Type B pancreatic cell (in vitro differentiated cells): ENCODE measurements around the gene NPRL2. TPM values are rescaled to one million over a fixed set of nuclear protein-coding genes. Genes with fewer than 3 reads are reported as not detected.
A peak's percentile ranks its signal among the peaks of the same experiment; 100 is the strongest.

Experiments
- DNase-seq: peaks from one replicate; pipeline ENCODE4 v3.0.0; 2021; ENCODE audit warnings: mixed read lengths; ENCODE audit not compliant: unreplicated experiment; ENCODE audit errors: extremely low spot score
- H3K27ac Mint-ChIP-seq: 2 replicates; pipeline ENCODE4 v1.8.0; 2021; ENCODE audit warnings: mild to moderate bottlenecking, mixed read lengths
- H3K27me3 Mint-ChIP-seq: 2 replicates; pipeline ENCODE4 v1.8.0; 2021; ENCODE audit warnings: mixed read lengths
- H3K36me3 Mint-ChIP-seq: 2 replicates; pipeline ENCODE4 v1.8.0; 2021; ENCODE audit warnings: mixed read lengths
- H3K4me1 Mint-ChIP-seq: one replicate; pipeline ENCODE4 v1.8.0; 2021; ENCODE audit warnings: mixed read lengths; ENCODE audit not compliant: unreplicated experiment
- H3K4me3 Mint-ChIP-seq: 2 replicates; pipeline ENCODE4 v1.8.0; 2021; ENCODE audit warnings: mild to moderate bottlenecking, mixed read lengths
- H3K9me3 Mint-ChIP-seq: 2 replicates; pipeline ENCODE4 v1.8.0; 2021; ENCODE audit warnings: mixed read lengths
- CTCF ChIP-seq: fragments of 200-600 bp; sonication (generic); conservative IDR thresholded peaks from 2 replicates; pipeline ENCODE4 v1.5.0; 2021; ENCODE audit warnings: antibody characterized with exemption, mild to moderate bottlenecking
- total RNA-seq: library from RNA; stranded (reverse); gene quantifications from 2 replicates; pipeline ENCODE4 v1.2.1, GENCODE V29; 2021; ENCODE audit warnings: low replicate concordance

NPRL2 gene
- total RNA-seq, 1 donor from 2014 or later: 27.9 TPM

- no peak for DNase-seq
- H3K27me3 Mint-ChIP-seq: peaks cover 4% of the 10 kb centered on the region
- H3K27ac Mint-ChIP-seq: peak overlapping the region; percentile 39
These were observed 16.7 kb downstream of the NPRL2 start for GRCh38 chr3:50333744-50334328.

GRCh38 chr3:50331364-50331907 lies 19.1 kb downstream of the NPRL2 start:
- peaks cover 13% of the 10 kb centered on the region for H3K4me1 Mint-ChIP-seq
- H3K9me3 Mint-ChIP-seq: no peaks in the 10 kb centered on the region
- no peak for TF ChIP-seq CTCF
- H3K4me3 Mint-ChIP-seq: no peak overlapping the region
- H3K27me3 Mint-ChIP-seq: no peaks in the 10 kb centered on the region
- peaks cover 3% of the 10 kb centered on the region for H3K36me3 Mint-ChIP-seq
- H3K27ac Mint-ChIP-seq: no peak overlapping the region
- no peak for DNase-seq

More at GRCh38 chr3:50333744-50334328, 16.7 kb downstream of the NPRL2 start:
- Mint-ChIP-seq H3K9me3 (no peaks in the 10 kb centered on the region), H3K4me3 (no peak overlapping the region), H3K36me3 (peaks cover 4% of the 10 kb centered on the region), H3K4me1 (peaks cover 17% of the 10 kb centered on the region)
- TF ChIP-seq CTCF: no peak

- no peak for DNase-seq
- no peaks in the 10 kb centered on the region for H3K27me3 Mint-ChIP-seq
- H3K27ac Mint-ChIP-seq: no peak overlapping the region
- no peak overlapping the region for H3K4me3 Mint-ChIP-seq
- no peaks in the 10 kb centered on the region for H3K9me3 Mint-ChIP-seq
- H3K4me1 Mint-ChIP-seq: peaks cover 7% of the 10 kb centered on the region
- no peak for TF ChIP-seq CTCF
- H3K36me3 Mint-ChIP-seq: no peaks in the 10 kb centered on the region
These were observed 20.2 kb downstream of the NPRL2 start for GRCh38 chr3:50330330-50330729.

GRCh38 chr3:50327943-50328691 lies 22.5 kb downstream of the NPRL2 start, which contains the start of gene TUSC2:
Gene TUSC2 (minus strand): TSS chr3:50328223. CDS start chr3:50328099, 124 bp downstream.
- Mint-ChIP-seq H3K4me1 (peaks cover 16% of the 10 kb centered on the region), H3K36me3 (peaks cover 4% of the 10 kb centered on the region), H3K4me3 (peak within 1 kb of the TSS; percentile 95), H3K27ac (peak within 1 kb of the TSS; percentile 86), H3K27me3 (no peaks in the 10 kb centered on the region), H3K9me3 (no peaks in the 10 kb centered on the region)
- peak; percentile 95 for DNase-seq
- TF ChIP-seq CTCF: no peak

- Mint-ChIP-seq H3K36me3 (peaks cover 4% of the 10 kb centered on the region), H3K27ac (peak overlapping the region; percentile 21)
- no peak for DNase-seq
These were observed 23.4 kb downstream of the NPRL2 start for GRCh38 chr3:50327129-50327528.

More at GRCh38 chr3:50327129-50327528, 23.4 kb downstream of the NPRL2 start:
- TF ChIP-seq CTCF: no peak
- Mint-ChIP-seq H3K27me3 (no peaks in the 10 kb centered on the region), H3K4me1 (peaks cover 16% of the 10 kb centered on the region), H3K9me3 (no peaks in the 10 kb centered on the region), H3K4me3 (peak overlapping the region; percentile 95)
